GM21360 (cell line): ENCODE measurements around the gene RAPGEF3.
A peak's percentile ranks its signal among the peaks of the same experiment; 100 is the strongest.

Source experiments
- ATAC-seq: cut with Tn5 transposase; IDR thresholded peaks from one replicate; pipeline ENCODE4 v1.9.1; 2021; ENCODE audit warnings: mild to moderate bottlenecking, moderate library complexity; ENCODE audit not compliant: unreplicated experiment

Gene RAPGEF3

GRCh38 chr12:47791351-47791746 is 32.7 kb upstream of the RAPGEF3 start:
- no peak for ATAC-seq

GRCh38 chr12:47790676-47791350 is 32.1 kb upstream of the RAPGEF3 start:
- no peak for ATAC-seq

GRCh38 chr12:47789712-47790489 is 31.2 kb upstream of the RAPGEF3 start:
- no peak for ATAC-seq

GRCh38 chr12:47789141-47789540 is 30.5 kb upstream of the RAPGEF3 start:
- no peak for ATAC-seq

- ATAC-seq: no peak
Measured at GRCh38 chr12:47787596-47788319, 29.1 kb upstream of the RAPGEF3 start.

- no peak for ATAC-seq
Measured at GRCh38 chr12:47786662-47787280, 28.1 kb upstream of the RAPGEF3 start.

GRCh38 chr12:47785887-47786661 is 27.4 kb upstream of the RAPGEF3 start:
- no peak for ATAC-seq

GRCh38 chr12:47785036-47785886 is 26.6 kb upstream of the RAPGEF3 start:
- ATAC-seq: no peak

- ATAC-seq: no peak
Measured at GRCh38 chr12:47783821-47784819, 25.4 kb upstream of the RAPGEF3 start.

GRCh38 chr12:47783024-47783755 is 24.5 kb upstream of the RAPGEF3 start:
- no peak for ATAC-seq

- ATAC-seq: no peak
Measured at GRCh38 chr12:47782372-47782770, 23.7 kb upstream of the RAPGEF3 start.

- no peak for ATAC-seq
Measured at GRCh38 chr12:47781479-47782371, 23.0 kb upstream of the RAPGEF3 start.

- no peak for ATAC-seq
Measured at GRCh38 chr12:47779943-47780504, 21.3 kb upstream of the RAPGEF3 start.

GRCh38 chr12:47779301-47779942 is 20.7 kb upstream of the RAPGEF3 start:
- peak; percentile 79 for ATAC-seq

- no peak for ATAC-seq
Measured at GRCh38 chr12:47778881-47779280, 20.2 kb upstream of the RAPGEF3 start.
